Stomach (tissue), 9 donors: ENCODE results near the gene NFILZ. TPM values are rescaled to one million over a fixed set of nuclear protein-coding genes. Genes with fewer than 3 reads are reported as not detected.

ENCODE experiments used
- DNase-seq, 2 donors: peaks; one replicate each; pipeline versions ENCODE4 v3.0.0 to v3.0.0-alpha.2; 2013 to 2019
- H3K27ac ChIP-seq, 5 donors: fragments of 200-600 bp in 4 of 5; sonication (generic) in 4 of 5; one replicate each; pipeline ENCODE4 v1.5.1; 2013 to 2019; ENCODE audit warnings: mild to moderate bottlenecking in 1 of 5, moderate library complexity in 1 of 5
- H3K27me3 ChIP-seq, 3 donors: fragments of 200-600 bp; sonication (generic); one replicate each; pipeline ENCODE4 v1.5.1; 2017 to 2019; ENCODE audit warnings: mixed run types in 1 of 3
- H3K36me3 ChIP-seq, 4 donors: fragments of 200-600 bp; sonication (generic); 1 replicate in 3 of 4; 2 replicates in 1 of 4; pipeline ENCODE4 v1.5.1; 2016 to 2019
- H3K4me1 ChIP-seq, 4 donors: fragments of 200-600 bp; sonication (generic); one replicate each; pipeline ENCODE4 v1.5.1; 2016 to 2019
- H3K4me3 ChIP-seq, 4 donors: fragments of 200-600 bp; sonication (generic) in 3 of 4; one replicate each; pipeline ENCODE4 v1.5.1; 2016 to 2019; ENCODE audit warnings: mild to moderate bottlenecking in 1 of 4
- H3K9me3 ChIP-seq, 4 donors: fragments of 200-600 bp; sonication (generic); one replicate each; pipeline ENCODE4 v1.5.1; 2016 to 2019
- CTCF ChIP-seq, 7 experiments: fragments of 450-650 bp in 4 of 7; fragments of 200-600 bp in 3 of 7; sonication (generic) in 3 of 7; IDR thresholded peaks; one replicate each; pipeline ENCODE4 v1.5.1; 2016 to 2019; ENCODE audit warnings: antibody characterized with exemption in 7 of 7, control low read depth in 2 of 7, mild to moderate bottlenecking in 1 of 7
- EP300 ChIP-seq: sonication (generic); formaldehyde crosslinking; IDR thresholded peaks from one replicate; pipeline ENCODE4 v1.6.1; 2017; ENCODE audit warnings: antibody characterized with exemption
- POLR2A ChIP-seq, 4 donors: fragments of 450-650 bp; IDR thresholded peaks; one replicate each; pipeline ENCODE4 v1.6.1; 2016; ENCODE audit warnings: antibody characterized with exemption in 4 of 4, control low read depth in 2 of 4, mild to moderate bottlenecking in 1 of 4, moderate library complexity in 1 of 4
- POLR2AphosphoS5 ChIP-seq, 3 donors: sonication (generic); formaldehyde crosslinking; IDR thresholded peaks; one replicate each; pipeline ENCODE4 v1.6.1; 2016; ENCODE audit warnings: antibody characterized with exemption in 3 of 3
- WGBS, 5 donors: extraction: QIAGEN DNeasy Blood & Tissue Kit in 3 of 5; methylation state at CpG; one replicate each; pipeline versions ENCODE4 v1.1.5 to v1.1.7; 2013 to 2018; 5-methylcytosine and 5-hydroxymethylcytosine counted together
- intact Hi-C: fragments of 100-400 bp; cut with DNase I; formaldehyde crosslinking; loops from one replicate; pipeline ENCODE4 v1.15.1; 2023; ENCODE audit warnings: low total_unique reads
- polyA plus RNA-seq, 3 donors: library from polyadenylated mRNA; stranded (reverse); fragments of 200-250 nt; gene quantifications; one replicate each; pipeline ENCODE4 v1.2.3, GENCODE V29; 2013
- total RNA-seq, 5 donors: library from RNA; depleted of rRNA; stranded (reverse); fragments of >200 nt; gene quantifications; one replicate each; pipeline versions ENCODE4 v1.1.0 to v1.2.3, GENCODE V29; 2014 to 2016
- donor health status: healthy with polysubstance abuse.
- donor health status: Bipolar disorder and iron deficiency.
- donor health status: healthy.

The NFILZ gene
- total and polyA plus RNA-seq, 8 donors, result not detected

- H3K9me3 ChIP-seq, result peaks cover 0 to 8% (median 8%) of the 10 kb centered on the region in 4 donors
- H3K27me3 ChIP-seq, result peaks cover 0 to 32% (median 8%) of the 10 kb centered on the region in 3 donors
- TF ChIP-seq CTCF (IDR thresholded peaks at IDR 0.05) (no peak), POLR2AphosphoS5 (IDR thresholded peaks at IDR 0.05) (no peak), POLR2A (IDR thresholded peaks at IDR 0.05) (no peak), EP300 (no peak)
- peaks cover 0 to 17% (median 8%) of the 10 kb centered on the region in 4 donors for H3K36me3 ChIP-seq
- peaks cover 11 to 52% (median 34%) of the 10 kb centered on the region in 4 donors for H3K4me1 ChIP-seq
- peak overlapping the region; percentile 51 to 61 (median 52) for H3K4me3 ChIP-seq
- 0 to 5% (median 4%) methylated on average over 7 to 47 of the region's 47 CpGs for WGBS, 5 donors
- peak; percentile 30 to 83 for DNase-seq
- peak overlapping the region; percentile 28 to 86 (median 82) for H3K27ac ChIP-seq
- intact Hi-C loops, result no loop called here
Observed at GRCh38 chr19:8609279-8610040, 21.0 kb upstream of the NFILZ start.

DNA sequence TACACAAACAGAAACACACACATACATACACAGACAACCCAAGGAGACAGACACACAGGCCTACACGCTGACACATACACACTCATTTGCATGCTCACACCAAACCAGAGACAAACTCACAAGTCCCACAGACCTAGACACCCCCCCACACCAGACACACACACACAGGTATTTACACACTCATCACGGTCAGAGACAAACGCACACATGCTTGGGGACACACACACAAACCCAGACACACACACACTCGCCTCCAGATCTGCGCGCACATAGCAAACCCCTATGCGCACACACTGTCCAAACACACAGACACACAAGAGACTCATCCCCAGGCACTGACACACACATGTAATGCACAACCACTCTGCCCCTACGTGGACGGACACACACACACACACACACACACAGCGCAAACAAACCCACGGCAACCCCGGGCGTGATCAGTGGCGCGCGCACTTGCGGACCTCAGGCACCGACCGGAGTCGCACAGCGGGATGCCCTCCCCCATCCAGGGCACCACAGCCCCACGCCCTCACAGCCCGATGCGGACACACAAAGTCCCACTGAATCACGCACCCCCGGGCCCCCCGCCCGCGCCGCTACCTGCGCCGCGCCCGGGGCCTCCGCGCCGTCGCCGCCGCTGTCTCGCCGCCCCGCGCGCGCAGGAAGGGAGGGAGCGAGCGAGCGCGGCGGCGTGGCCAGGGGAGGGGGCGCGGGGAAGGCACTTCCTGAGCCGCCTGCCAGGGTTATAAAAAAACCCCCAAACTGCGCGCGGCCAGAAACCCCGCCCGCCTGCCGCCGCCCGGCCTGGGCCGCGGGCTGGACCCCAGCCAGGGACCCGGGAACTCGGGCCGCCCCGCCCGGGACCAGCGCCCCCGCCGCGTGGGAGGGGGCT is 20.1 kb upstream of the NFILZ start, which contains the start of gene ADAMTS10:
TSS of gene ADAMTS10 (minus strand) at position 675 of the 895 bp plus-strand sequence. CDS start 5,005 bp downstream, outside the sequence.
- Histone ChIP-seq H3K36me3 (peaks cover 0 to 9% (median under 1%) of the 10 kb centered on the region in 4 donors), H3K27ac (peak within 1 kb of the TSS; percentile 50 to 86 (median 82)), H3K27me3 (peaks cover 0 to 32% (median 8%) of the 10 kb centered on the region in 3 donors), H3K9me3 (peaks cover 0 to under 1% (median 0%) of the 10 kb centered on the region in 4 donors), H3K4me3 (peak within 1 kb of the TSS; percentile 51 to 61 (median 52)), H3K4me1 (peaks cover 11 to 52% (median 34%) of the 10 kb centered on the region in 4 donors)
- DNase-seq, result peak in 1 of 2 donors; percentile 84
- intact Hi-C loops, result no loop called here
- 1 to 5% (median 2%) methylated on average over 8 to 74 of the region's 74 CpGs for WGBS, 5 donors
- no peak for TF ChIP-seq POLR2A (IDR thresholded peaks at IDR 0.05)
- TF ChIP-seq POLR2AphosphoS5 (IDR thresholded peaks at IDR 0.05), result no peak
- TF ChIP-seq CTCF (IDR thresholded peaks at IDR 0.05), result no peak
- no peak for TF ChIP-seq EP300

DNA sequence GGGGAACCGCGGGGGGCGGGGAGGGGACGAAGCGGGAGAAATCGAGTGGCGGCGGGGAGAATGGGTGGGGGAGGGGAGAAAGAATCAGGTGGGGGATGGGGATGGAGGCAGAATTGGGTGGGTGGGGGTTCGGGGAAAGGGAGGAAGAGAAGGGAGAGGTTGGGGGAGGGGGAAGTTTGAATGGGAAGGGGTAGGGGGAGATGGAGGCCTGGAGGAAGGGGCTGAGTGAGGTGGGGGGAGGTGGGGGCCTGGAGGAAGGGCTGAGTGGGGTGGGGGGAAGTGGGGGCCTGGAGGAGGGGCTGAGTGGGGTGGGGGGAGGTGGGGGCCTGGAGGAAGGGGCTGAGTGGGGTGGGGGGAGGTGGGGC is 19.5 kb upstream of the NFILZ start:
- Histone ChIP-seq H3K27ac (peak overlapping the region in 4 of 5 donors; percentile 37 to 86 (median 70)), H3K4me3 (peak overlapping the region; percentile 51 to 61 (median 52))

More for the DNA sequence above, 19.5 kb upstream of the NFILZ start:
- 0 to 17% (median 2%) methylated on average over 1 to 9 of the region's 9 CpGs; no CpG with 5 or more reads in 2 of the 5 donors for WGBS, 5 donors
- Histone ChIP-seq H3K4me1 (peaks cover 11 to 52% (median 35%) of the 10 kb centered on the region in 4 donors), H3K27me3 (peaks cover 0 to 32% (median 8%) of the 10 kb centered on the region in 3 donors), H3K36me3 (peaks cover 0 to 2% (median 0%) of the 10 kb centered on the region in 4 donors), H3K9me3 (no peaks in the 10 kb centered on the region)
- intact Hi-C loops, result no loop called here
- DNase-seq, result peak in 1 of 2 donors; percentile 67
- no peak for TF ChIP-seq CTCF (IDR thresholded peaks at IDR 0.05)
- no peak for TF ChIP-seq EP300
- TF ChIP-seq POLR2A (IDR thresholded peaks at IDR 0.05), result no peak
- TF ChIP-seq POLR2AphosphoS5 (IDR thresholded peaks at IDR 0.05), result no peak
